ENCODE measurements around the gene SPECC1.

The SPECC1 gene

GRCh38 chr17:20122254-20122879 is 113.2 kb downstream of the SPECC1 start:
- peak in 11 of 56 donors; percentile 22 to 65 (median 49) for DNase-seq

- DNase-seq, result no peak
Measured at GRCh38 chr17:20123209-20123608, 114.0 kb downstream of the SPECC1 start.

DNA sequence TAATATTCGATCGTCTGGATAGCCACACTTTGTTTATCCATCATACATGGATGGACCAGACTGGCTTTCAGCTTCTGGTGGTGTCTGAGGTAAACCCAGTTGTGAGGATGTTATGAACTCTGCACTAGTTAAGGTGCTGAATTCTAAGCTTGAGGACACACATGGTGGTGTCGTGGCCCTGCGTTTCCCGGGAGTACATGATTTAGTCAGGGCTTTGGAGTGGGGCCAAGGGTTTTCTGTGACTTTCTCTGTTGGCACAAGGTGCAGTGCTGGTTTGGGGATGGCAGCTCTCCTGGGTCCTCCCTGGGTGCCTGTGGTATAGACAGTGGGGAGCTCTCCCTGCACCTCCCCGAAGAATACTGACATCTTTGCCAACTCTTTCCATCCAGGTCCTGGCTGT is 116.6 kb downstream of the SPECC1 start:
- peak in 3 of 56 donors; percentile 16 to 37 (median 29) for DNase-seq

GRCh38 chr17:20127360-20128035 is 118.3 kb downstream of the SPECC1 start:
- no peak for DNase-seq

DNA sequence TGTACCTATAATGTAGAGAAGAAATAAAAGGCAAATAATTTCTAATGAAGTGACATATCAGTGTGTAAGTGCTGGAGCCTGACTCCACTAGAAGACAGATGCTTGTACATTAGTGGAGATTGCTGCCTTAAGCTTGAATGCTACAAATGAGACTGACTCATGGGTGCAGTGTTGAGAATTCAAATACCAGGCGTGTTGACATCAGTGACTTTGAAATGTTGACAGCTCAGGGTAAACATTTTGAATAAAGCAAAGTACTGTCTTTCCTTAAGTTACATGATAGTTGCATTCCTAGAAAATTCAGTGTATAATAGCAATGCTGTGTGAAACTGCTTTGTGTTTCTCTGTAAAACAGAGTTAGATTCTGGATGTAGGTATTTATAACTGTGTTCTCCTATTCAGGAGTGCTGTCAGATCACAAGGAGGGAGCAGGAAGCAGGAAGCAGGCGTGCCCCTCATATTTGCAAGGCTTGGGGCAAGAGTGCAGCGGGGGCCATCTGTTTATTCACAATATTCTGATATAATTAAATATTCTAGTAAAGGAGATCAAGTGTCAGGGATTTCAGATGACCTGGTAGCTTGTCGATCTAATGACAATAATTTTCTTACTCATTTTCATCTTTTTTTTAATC is 119.0 kb downstream of the SPECC1 start:
- DNase-seq, result no peak

- no peak for DNase-seq
Measured at GRCh38 chr17:20133517-20133916, 124.4 kb downstream of the SPECC1 start.

DNA sequence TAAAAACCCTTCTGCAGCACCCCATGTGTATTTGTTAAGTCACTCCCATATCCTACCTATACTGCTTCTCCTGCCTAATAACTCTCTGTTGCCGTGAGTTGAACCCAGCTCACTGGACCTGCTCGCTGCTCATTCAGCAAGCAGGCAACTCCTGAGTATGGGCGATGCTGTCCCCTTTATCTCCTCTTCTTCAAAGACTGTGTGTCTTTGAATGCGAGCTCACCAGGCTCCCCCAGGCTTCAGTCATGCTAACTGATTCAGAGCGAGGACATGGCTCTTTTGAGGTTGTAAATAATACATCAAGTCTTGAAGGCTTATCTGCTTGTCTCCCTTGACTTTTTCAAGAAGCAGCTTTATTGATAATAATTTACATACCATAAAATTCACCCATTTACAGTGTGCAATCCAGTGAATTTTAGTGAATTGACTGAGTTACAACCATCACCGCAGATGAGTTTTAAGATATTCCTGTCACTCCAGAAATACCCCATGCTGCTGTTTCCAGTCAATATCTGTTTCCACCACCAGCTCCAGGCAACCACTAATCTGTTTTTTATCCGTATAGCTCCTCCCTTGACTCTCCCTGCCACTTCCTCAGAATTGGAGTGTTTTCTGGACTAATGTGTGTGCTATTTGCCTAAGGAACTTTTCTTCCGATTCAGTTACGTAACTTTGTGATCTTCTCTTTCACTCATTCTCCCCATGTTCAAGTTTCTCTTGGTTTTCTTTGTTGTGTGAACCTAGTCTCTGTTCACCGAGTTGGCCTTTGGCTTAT is 132.2 kb downstream of the SPECC1 start:
- no peak for DNase-seq

GRCh38 chr17:20142268-20142667 is 133.1 kb downstream of the SPECC1 start:
- no peak for DNase-seq

- DNase-seq, result no peak
Measured at GRCh38 chr17:20143740-20144139, 134.6 kb downstream of the SPECC1 start.

- DNase-seq, result no peak
Measured at GRCh38 chr17:20145567-20145966, 136.4 kb downstream of the SPECC1 start.

DNA sequence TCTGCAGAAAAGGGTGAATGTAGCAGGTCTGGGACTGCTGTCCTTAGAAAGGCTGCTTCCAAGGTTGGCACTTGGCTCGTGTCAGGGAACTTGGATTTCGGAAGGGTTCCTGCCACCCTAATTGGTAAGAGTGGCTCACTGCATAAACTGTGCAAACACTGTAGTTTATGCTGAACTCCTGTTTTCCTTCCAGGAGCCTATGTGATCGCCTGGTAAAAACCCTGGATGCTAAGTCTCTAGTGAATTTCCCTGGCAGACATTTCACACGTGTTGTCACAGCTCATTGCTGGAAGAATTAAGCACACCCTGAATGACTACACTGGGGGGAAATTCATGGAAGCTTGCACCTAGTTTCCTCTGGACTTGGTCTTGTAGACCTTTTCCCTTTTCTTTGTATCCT is 140.1 kb downstream of the SPECC1 start:
- DNase-seq, result no peak

DNA sequence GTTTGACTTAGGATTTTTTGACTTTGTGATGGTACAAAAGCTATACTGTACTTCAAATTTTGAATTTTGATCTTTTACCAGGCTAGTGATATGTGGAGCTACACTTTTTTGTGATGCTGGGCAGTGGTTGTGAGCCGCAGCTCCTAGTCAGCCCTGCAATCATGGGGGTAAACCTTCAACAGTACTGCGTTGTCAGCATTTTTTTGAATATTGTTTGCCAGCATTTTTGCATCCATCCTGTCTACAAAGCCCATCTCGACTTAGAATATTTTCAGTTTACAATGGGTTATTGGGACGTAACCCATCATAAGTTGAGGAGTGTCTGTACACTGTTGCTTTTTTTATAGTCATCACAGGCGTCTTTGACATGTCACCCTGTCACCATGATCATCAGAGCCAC is 142.0 kb downstream of the SPECC1 start:
- no peak for DNase-seq

DNA sequence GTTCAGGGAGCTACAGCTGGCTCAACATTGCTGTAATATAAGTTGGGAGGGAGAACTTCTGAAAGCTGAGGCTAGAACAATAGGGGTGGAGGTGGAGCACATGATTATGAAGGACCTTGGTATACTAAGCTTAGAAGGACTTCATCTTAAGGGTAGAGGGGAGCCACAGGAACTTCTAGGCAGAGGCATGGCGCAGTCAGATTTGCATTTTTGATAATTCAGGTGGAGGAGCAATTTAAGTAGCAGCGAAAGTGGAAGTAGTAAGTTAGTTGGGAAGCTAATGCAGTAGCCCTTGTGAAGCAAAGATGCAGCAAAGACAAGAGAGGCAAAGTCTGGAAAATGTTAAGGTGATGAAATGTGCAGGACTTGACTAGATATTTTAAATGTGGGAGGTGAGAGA is 144.1 kb downstream of the SPECC1 start:
- DNase-seq, result no peak

DNA sequence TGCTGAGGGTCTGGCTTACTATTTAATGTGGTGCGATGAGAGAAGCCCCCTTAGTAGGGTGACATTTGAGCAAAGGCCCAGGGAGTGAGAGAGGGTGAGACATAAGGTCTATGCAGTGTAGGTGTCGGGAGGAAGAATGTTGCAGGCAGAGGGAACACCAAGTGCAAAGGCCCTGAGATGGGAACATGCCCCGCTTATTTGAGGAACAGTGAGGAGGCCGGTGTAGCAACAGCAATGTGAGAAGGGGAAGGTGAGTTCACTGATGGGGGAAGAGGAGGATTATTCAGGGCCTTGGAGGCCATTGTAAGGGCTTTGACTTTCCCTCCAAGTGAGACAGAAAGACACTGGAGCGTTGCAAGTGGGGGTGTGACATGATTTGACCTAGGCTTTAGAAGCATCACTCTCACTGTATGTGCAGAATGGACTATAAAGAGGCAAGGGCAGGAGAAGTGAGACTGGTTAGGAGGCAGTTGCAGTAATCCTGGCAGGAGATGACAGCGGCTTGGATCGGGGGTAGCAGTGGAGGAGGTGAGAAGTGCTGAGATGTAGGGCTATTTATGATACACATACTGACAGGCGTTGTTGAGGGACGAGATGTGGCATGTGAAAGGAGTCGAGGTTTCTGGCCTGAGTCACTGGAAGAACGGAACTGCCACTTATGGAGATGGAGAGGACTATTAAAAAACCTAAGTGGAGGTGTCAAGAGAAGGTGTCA is 145.3 kb downstream of the SPECC1 start:
- no peak for DNase-seq

GRCh38 chr17:20155258-20156195 is 146.4 kb downstream of the SPECC1 start:
- peak; percentile 38 to 98 (median 92) for DNase-seq

GRCh38 chr17:20156196-20157000 is 147.2 kb downstream of the SPECC1 start:
- peak in 13 of 56 donors; percentile 15 to 64 (median 46) for DNase-seq

DNA sequence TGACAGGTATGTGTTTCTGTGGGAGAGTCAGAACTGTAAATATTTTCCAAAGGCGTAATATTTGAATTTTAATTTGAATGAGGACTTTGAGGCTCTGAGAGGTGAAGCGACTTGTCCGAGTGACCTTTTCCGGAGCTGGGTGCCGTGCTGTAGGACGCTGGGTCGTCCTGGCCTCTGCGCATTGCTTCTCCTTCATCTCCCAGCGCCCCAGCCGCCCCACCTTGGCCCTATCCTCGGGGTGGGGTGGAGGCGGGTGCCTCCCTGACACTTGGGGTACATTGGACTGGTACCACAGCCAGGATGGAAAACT is 147.8 kb downstream of the SPECC1 start:
- peak in 3 of 56 donors; percentile 7 to 11 (median 9) for DNase-seq

DNA sequence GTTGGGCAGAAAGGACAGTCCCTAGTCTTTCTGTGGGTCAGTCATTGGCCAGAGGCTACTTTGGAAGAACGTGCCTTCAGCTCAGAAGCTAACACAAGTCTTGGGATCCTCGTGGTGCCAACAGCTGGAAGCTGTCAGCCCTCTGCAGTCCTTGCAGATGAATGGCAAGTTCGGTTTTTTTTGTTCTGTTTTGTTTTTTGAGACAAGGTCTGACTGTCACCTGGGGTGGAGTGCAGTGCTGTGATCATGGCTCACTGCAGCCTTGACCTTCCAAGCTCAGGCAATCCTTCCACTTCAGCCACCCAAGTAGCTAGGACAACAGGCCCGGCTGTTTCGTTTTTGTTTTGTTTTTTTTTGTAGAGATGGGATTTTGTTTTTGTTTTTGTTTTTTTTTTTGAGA is 149.4 kb downstream of the SPECC1 start:
- no peak for DNase-seq

DNA sequence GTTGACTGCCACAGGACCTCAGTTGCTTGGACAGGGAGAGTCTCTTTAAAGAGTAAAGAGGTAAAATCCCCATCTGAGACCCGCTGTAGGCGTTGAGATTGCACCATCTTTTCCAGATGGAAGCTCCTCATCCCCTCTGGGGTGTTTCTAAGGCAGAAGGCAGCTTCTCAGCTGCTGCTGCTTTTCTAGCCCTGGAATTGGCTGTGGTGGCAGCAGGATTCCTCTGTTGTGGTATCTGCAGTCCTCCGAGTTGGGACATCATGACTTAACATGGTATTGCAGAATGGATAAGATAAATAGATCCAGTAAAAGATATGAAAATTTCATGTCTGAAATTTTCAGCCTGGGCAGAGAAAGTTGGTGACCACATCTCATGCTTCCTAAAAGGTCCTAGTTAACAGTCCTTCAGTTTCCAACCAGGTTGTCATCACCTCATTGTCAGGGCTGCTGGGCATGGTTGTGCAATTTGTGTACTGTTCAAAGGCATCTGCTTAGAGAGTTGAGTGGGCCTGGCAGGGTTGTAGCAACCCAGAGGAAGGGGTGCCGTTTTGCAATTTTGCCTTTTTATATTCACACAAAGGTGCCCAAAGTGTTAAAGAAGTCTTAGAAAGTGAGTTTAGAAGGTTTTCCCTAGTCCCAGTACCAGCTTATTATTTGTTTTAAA is 150.4 kb downstream of the SPECC1 start:
- DNase-seq, result no peak
